ENCODE measurements around the gene MIOS.

The MIOS gene

GRCh38 chr7:7584653-7585052, 18.0 kb downstream of the MIOS start:
- DNase-seq, result no peak

DNA sequence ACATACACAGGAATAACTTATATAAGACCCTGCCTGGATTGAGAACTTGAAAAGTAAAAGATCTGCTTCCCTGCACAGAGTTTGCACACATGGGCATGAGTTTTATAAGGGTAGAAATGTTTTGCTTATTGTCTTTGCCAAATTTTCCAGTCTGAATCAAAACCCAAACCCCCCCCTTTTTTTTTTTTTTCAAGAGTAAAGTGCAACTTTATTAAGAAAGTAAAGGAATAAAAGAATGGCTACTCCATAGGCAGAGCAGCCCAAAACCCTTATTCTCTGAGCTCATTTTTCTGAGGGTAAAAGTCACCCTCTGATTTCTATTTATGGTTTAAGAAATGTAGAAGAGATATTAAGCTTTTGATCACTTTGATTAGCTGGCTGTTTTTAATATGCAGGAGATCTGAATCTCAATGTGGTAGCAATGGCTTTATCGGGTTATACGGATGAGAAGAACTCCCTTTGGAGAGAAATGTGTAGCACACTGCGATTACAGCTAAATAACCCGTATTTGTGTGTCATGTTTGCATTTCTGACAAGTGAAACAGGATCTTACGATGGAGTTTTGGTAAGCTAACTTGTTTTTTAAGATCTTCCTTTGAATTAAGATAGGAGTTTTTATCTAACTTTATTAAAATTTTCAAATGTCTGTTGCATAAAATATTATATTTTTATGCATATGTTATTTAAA, 18.7 kb downstream of the MIOS start:
- no peak for DNase-seq

DNA sequence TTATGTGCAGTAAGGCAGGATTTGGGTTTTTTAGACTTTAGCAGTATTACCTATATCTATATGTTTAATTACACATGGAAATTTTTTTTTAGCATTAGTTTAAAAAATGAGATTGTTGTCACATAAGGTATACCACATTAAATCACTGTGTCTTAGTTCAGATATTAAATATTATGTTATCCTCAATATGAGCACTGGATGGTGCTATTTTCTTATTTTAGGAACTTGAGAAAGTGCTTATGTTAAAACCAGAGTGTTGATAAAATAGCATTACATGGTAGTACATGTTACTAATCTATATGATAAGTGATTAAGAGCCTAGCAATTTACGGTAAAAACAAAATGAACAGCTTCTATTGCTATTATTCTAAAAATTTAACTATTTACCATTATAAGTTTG, 28.8 kb downstream of the MIOS start:
- DNase-seq, result peak; percentile 16

GRCh38 chr7:7596176-7596575, 29.5 kb downstream of the MIOS start:
- DNase-seq, result peak; percentile 29

- no peak for DNase-seq
These were observed 40.3 kb downstream of the MIOS start for GRCh38 chr7:7607010-7607409.

- DNase-seq, result no peak
These were observed 42.6 kb downstream of the MIOS start for GRCh38 chr7:7609330-7609729.

DNA sequence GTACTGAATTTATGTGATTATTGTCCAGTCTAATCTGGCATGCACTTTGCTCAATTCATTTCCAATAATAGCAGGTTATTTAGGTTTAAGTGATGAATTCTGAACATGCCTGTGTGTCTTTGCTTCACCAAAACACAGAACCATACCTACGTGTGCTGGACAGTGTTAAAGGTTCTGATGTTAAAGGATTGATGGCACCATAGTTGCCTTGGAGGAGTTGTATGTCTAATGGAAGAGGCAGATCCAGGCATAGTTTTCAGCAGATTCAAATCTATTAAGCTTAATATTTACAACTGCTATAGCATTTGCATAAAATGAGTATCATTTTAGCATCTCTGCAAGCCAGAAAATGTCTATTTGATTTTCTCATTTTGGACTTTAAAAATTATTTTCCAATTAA, 45.8 kb downstream of the MIOS start:
- DNase-seq, result no peak

DNA sequence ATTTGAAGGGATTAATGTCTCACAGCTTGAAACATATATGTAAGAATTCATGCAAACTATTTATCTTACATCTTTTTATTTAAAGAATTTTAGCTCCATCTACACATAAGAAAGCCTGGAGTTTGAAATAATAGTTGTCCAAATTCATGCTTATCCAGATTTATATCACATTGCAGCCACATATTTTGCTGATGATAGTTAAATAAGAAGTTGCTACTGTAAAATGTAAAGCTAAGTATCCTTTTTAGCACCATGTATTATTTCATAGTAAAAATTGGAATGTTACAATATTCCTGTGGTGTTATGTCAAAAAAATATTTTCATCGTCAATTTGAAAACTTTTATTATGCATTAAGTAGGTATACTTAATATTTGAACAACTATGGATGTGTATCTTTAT, 46.5 kb downstream of the MIOS start:
- no peak for DNase-seq

DNA sequence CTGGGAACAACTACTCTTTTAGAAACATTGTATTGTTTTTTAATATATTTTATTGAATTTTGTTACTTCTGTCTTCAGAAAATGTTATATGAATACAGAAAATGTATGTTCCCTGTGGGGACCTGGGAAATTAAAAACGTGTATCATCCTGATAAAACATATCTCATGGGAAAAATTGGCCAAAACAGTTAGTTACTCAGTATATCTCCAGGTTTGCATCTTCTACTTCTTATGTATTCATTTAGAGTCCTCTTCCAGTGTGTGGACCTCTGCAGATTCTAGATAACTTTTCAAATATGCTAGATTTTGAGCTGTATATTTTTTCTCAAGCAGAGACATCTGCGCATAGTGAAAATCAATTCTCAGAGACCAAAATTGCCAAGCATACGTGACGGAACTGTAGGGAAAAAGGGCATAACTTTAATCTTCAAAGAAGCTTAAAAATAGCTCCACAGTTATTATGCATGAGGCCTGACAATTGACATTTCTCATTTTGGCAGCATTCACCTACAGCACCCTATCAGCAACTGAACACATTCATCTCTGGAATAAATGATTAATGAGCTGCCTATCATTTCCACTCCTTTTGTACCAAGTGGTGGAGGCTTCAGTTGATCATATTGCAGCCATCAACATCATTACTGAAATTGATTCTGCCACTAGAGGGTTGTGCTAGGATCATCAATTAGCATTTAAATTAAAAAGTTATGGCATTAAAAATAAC, 47.5 kb downstream of the MIOS start:
- DNase-seq, result no peak

DNA sequence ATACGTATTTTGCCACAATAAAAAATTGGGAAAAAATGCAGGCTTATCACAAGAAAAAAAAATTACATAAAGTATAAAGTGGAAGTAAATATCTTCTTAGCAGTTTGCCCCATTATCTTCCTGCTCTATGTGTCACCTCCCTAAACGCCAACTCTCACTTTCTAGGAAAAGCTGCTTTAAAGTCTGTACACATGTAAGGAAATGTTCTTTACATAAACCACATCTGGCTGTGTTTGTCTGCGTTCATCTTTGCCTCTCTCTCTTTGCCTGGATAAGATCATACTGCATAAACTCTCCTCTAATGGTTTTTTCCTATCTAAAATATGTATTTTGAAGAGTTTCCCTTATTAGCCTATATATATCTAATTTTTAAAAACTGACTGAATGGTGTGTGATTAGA, 50.9 kb downstream of the MIOS start:
- DNase-seq, result no peak

- DNase-seq, result no peak
These were observed 51.7 kb downstream of the MIOS start for GRCh38 chr7:7618410-7618809.

- DNase-seq, result no peak
These were observed 53.6 kb downstream of the MIOS start for GRCh38 chr7:7620236-7620635.

GRCh38 chr7:7620644-7621210, 54.0 kb downstream of the MIOS start:
- DNase-seq, result no peak

- no peak for DNase-seq
These were observed 61.8 kb downstream of the MIOS start for GRCh38 chr7:7628476-7628875.

DNA sequence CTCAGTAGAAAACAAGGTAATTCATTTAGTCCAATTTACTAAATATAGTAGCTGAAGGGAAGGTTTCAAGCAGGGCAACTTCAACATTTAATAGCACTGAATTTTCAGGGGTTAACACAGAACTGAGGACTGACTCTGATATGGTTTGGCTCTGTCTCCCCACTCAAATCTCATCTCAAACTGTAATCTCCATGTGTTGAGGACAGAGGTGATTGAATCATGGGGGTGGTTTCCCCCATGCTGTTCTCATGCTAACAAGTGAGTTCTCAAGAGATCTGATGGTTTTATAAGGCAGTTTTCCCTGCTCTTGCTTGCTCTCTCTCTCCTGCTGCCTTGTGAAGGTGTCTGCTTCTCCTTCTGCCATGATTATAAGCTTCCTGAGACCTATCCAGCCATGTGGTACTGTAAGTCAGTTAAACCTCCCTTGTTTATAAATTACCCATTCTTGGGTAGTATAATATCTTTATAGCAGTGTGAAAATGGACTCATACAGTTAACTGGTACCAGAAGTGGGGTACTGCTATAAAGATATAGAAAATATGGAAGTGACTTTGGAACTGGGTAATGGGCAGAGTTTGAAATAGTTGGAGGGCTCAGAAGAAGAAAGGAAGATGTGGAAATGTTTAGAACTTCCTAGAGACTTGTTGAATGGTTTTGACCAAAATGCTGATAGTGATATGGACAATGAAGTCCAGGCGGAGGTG, 64.1 kb downstream of the MIOS start:
- no peak for DNase-seq

DNA sequence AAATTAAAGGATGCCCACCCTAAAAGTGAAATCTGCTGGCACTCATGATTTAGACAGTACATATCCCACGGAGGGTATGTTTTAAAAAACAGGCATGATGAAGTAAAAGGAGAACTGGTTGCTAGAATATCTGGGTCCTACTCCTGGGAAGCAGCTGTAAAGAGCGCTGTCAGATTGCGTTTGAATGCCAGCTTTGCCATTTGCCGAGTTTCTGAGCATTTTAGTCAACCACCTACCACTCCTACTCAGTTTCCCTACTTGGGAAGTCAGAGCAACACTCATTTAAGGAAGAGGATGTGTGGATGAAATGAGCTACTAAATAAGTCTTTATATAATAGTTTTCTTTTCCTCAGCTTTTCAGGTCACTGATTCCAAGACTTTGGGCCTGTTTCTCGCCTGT, 72.7 kb downstream of the MIOS start:
- DNase-seq, result peak; percentile 7

DNA sequence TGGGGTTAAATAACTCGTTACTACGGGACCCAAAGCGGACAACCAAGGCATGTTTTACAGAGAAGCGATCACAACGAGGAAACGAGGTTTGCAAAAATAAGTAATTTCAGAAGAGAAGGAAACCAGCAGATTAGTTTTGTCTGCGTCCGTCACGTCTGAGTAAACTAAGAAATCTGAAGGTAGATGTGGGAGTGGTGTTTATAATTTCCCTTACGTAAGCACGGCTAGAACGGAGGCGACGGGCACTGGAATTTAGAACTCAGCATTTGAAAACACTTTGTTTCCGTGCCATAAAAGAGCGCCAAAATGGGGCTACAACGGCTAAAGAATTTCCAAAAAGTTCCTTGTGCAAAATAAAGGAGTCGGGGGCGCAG, 73.2 kb downstream of the MIOS start:
- DNase-seq, result peak; percentile 67

DNA sequence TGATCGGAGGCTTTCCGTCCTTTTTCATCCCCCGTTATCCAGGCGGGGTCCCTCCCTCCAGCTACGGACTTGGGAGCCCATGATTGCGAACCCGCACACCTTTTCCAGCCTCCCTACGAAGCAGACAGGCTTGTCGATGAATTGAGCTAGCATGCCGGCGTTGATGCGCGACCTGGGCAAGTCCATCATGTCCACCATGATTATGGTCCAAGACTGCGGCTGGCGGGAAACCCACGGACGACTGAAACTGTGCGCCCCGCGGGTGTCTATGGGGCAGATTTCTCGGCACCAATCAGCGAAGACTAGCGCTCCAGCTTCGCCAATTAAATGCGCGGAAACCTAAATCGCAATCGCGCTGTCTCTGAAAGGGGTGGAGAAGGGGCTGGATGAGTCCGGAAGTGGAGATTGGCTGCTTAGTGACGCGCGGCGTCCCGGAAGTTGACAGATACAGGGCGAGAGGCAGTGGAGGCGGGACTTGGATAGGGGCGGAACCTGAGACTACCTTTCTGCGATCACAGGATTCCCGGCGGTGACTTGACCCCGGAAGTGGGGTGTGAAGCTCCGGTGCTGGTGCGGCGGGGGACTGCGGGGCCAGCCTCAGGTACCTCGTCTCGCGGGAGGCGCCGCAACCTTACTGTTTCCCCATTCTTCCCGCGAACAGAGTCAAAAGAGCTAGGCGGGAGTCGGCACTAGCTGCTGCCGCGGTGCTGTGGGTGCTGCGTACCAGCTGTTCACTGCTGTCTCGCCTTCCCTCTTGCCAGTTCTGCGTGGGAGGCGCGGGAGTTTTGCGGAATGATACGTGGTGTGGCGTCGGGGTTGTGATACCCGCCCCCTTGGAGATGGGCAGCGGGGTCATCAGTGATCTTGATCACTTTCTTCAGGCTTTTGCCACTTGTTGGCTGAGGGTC, 73.8 kb downstream of the MIOS start, which contains the start of gene UMAD1:
Gene UMAD1 (plus strand): TSS at position 532 of the 908 bp plus-strand sequence. CDS start 32,620 bp downstream, outside the sequence.
- DNase-seq, result peak; percentile 99

DNA sequence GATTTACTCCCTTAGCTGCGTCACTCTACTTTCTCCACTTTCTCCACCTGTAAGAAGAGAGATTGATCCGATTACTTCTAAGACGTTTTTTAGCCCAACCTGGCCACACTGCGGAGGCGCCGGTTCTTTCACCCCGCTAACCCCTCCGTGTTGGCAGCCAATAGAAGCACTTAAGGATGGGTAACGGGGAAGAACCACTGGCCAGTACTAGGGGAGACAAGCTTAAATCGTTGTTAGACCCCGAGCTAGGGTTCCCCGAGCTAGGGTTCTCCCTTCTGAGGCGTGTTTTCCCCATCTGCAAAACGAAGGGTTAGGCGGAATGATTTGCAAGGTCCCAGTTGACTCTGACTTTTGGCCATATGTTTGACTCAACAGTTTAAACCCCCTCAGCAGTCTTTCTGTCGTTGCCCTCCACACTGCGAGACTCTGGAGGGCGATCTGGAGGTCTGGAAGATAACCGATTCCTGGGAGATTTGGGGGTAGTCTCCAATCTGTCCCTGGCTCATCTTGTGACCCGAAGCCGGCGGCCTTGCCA, 74.5 kb downstream of the MIOS start:
- no peak for DNase-seq

DNA sequence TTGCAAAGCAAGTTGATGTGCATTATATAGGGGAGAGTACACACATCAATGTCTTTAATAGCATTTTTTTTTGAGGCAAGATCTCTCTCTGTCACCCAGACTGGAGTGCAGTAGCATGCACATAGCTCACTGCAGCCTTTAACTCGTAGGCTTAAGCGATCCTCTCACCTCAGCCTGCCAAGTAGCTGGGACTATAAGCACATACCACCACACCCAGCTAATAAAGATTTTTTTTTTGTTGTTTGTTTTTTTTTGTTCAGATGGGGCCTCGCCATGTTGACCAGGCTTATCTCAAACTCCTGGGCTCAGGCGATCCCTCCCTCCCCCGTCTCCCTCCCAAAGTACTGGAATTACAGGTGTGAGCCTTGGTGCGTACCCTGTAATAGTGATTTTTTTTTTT, 75.4 kb downstream of the MIOS start:
- DNase-seq, result no peak

DNA sequence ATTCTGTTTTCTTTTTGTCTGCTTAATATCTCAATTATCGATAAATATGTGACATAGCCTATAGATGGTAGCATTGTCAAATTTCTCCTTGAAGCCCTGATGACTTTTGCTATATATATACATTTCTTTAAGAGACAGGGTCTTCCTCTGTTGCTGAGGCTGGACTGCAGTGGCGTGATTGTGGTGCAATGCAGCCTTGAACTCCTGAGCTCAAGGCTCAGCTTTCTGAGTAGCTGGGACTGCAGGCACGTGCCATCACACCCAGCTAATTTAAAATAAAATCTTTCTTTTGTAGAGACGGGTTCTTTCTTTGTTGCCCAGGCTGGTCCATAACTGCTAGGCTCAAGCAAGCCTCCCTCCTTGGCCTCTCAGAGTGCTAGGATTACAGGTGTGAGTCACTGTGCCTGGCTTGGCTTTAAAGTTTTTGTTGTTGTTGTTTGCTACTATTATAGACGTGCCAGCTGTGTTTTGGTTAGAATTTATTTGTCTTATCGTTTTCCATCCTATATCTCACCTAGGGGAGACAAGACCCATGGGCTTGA, 80.9 kb downstream of the MIOS start:
- DNase-seq, result no peak

GRCh38 chr7:7650682-7651206, 84.1 kb downstream of the MIOS start:
- no peak for DNase-seq

Measured in activated CD4-positive, alpha-beta T cell treated with anti-CD3 and anti-CD28 coated beads, Interleukin-10, Interleukin-2, amounts not matched to agents 100 ng/mL and 50 ng/mL, durations not matched to agents 16 hours and 8 hours (primary cell).